HL-60 (cell line): ENCODE measurements around the gene EYS.
"Not testable (repeated sequence)": the region's sequence is repeated elsewhere in the genome, so short reads cannot be mapped to it uniquely, and the experiment has no call there.

Experiments used
- DNase-seq, 2 experiments: peaks; one replicate each; pipeline ENCODE4 v3.0.0-alpha.2; 2010 to 2020; ENCODE audit warnings: low read depth in 1 of 2, low spot score in 1 of 2
- H3K27ac ChIP-seq: fragments of 250-450 bp; sonication (Bioruptor Pico); replicated peaks from 2 replicates; pipeline ENCODE4 v1.5.1; 2020; ENCODE audit warnings: mild to moderate bottlenecking, moderate library complexity
- H3K27me3 ChIP-seq: fragments of 250-450 bp; sonication (Bioruptor Pico); 2 replicates; pipeline ENCODE4 v1.5.1; 2021; ENCODE audit warnings: mild to moderate bottlenecking, moderate library complexity; ENCODE audit not compliant: insufficient read depth, poor library complexity, severe bottlenecking
- H3K4me3 ChIP-seq: replicated peaks from 2 replicates; pipeline ENCODE4 v1.5.1; 2011; ENCODE audit warnings: mild to moderate bottlenecking, control low read depth, low read length; ENCODE audit not compliant: insufficient read depth
- GABPA ChIP-seq: IDR thresholded peaks from 2 replicates; pipeline ENCODE4 v1.6.1; 2012; ENCODE audit warnings: low read depth
- POLR2AphosphoS5 ChIP-seq: IDR thresholded peaks from 2 replicates; pipeline ENCODE4 v1.6.1; 2012; ENCODE audit warnings: low read depth
- REST ChIP-seq: IDR thresholded peaks from 2 replicates; pipeline ENCODE4 v1.6.1; 2012; ENCODE audit warnings: low read depth; ENCODE audit not compliant: insufficient replicate concordance
- SPI1 ChIP-seq: IDR thresholded peaks from 2 replicates; pipeline ENCODE4 v1.6.1; 2012; ENCODE audit warnings: low read depth, mild to moderate bottlenecking, borderline replicate concordance
- TF ChIP-seq, protein P1 (sequence below): IDR thresholded peaks from one replicate; pipeline ENCODE4 v1.5.1; 2011; ENCODE audit warnings: low read length, control low read depth, inconsistent platforms; ENCODE audit not compliant: insufficient read depth

Gene EYS

DNA sequence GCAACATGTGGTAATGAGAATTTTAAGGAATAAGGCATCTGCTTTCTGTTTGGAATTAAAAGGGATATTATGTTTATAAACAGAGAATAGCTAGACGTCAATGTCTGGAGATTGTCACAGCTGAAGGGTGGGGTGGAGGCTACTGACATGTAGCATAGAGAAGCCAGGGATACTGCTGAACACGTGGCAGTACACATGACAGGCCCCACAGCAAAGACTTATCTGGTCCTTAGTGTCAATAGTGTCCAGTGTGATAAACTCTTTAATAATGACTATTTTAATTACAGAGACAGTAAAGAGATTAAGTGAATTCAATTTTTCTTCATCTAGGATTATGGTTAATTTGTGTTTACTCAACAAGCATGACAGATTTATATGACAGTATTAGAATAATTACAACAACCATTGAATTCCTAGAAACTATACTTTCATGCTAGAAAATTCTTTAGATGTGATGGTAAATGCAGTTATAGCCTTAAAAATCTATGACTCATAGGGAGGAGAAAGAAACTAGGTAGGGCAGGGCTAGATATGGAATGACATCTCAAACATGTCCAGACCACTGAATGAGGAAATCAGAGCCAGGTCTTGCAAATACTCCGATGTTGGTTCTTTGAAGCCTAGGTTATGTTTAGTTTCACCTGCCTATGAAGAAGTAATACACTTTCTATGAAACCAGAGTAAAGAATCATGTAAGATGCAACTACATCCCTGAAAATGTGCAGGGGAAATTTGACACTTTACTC, 1671.9 kb downstream of the EYS start:
- TF ChIP-seq REST (no peak), POLR2AphosphoS5 (no peak), GABPA (no peak), SPI1 (no peak)
- TF ChIP-seq, protein P1, sequence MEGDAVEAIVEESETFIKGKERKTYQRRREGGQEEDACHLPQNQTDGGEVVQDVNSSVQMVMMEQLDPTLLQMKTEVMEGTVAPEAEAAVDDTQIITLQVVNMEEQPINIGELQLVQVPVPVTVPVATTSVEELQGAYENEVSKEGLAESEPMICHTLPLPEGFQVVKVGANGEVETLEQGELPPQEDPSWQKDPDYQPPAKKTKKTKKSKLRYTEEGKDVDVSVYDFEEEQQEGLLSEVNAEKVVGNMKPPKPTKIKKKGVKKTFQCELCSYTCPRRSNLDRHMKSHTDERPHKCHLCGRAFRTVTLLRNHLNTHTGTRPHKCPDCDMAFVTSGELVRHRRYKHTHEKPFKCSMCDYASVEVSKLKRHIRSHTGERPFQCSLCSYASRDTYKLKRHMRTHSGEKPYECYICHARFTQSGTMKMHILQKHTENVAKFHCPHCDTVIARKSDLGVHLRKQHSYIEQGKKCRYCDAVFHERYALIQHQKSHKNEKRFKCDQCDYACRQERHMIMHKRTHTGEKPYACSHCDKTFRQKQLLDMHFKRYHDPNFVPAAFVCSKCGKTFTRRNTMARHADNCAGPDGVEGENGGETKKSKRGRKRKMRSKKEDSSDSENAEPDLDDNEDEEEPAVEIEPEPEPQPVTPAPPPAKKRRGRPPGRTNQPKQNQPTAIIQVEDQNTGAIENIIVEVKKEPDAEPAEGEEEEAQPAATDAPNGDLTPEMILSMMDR: no peak
- no peak for DNase-seq
- no peak overlapping the region for H3K27ac ChIP-seq

GRCh38 chr6:64034291-64034690, 1672.7 kb downstream of the EYS start:
- no peak overlapping the region for H3K4me3 ChIP-seq
- H3K27ac ChIP-seq: no peak overlapping the region
- DNase-seq: no peak
- TF ChIP-seq REST: no peak
- TF ChIP-seq, protein P1: no peak
- no peak for TF ChIP-seq SPI1
- no peak for TF ChIP-seq POLR2AphosphoS5
- TF ChIP-seq GABPA: no peak
- H3K27me3 ChIP-seq: no peaks in the 10 kb centered on the region

More for the DNA sequence above, 1671.9 kb downstream of the EYS start:
- Histone ChIP-seq H3K27me3 (no peaks in the 10 kb centered on the region), H3K4me3 (no peak overlapping the region)

DNA sequence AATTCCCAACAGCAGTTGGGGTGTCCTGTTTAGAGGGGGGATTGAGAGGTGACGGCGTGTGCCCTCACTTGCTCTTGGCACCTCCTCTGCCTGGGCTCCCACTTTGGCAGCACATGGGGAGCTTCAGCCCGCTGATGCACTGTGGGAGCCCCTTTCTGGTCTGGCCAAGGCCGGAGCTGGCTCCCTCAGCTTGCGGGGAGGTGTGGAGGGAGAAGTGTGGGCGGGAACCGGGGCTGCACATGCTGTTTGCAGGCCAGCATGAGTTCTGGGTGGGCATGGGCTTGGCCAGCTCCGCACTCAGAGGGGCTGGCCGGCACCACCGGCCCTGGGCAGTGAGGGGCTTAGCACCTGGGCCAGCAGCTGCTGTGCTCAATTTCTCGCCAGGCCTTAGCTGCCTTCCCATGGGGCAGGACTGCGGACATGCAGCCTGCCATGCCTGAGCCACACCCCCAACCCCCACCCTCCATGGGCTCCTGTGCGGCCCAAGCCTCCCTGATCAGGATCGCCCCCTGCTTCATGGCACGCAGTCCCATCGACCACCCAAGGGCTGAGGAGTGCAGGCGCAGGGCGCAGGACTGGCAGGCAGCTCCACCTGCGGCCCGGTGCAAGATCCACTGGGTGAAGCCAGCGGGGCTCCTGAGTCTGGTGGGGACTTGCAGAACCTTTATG, 1675.9 kb downstream of the EYS start:
- H3K4me3 ChIP-seq, H3K27me3 ChIP-seq, H3K27ac ChIP-seq, DNase-seq: not testable (repeated sequence)

- Histone ChIP-seq H3K27me3 (no peaks in the 10 kb centered on the region), H3K27ac (no peak overlapping the region), H3K4me3 (no peak overlapping the region)
- TF ChIP-seq GABPA (no peak), POLR2AphosphoS5 (no peak), REST (no peak)
- no peak for DNase-seq
Observed at GRCh38 chr6:64023693-64024092, 1683.3 kb downstream of the EYS start.
